ENCODE results near the gene CFAP298. TPM values are rescaled to one million over a fixed set of nuclear protein-coding genes. Genes with fewer than 3 reads are reported as not detected.
"Not testable (repeated sequence)": the region's sequence is repeated elsewhere in the genome, so short reads cannot be mapped to it uniquely, and the experiment has no call there.

Gene CFAP298
- total RNA-seq, 1 experiment from 2014 or later, result 108 TPM

DNA sequence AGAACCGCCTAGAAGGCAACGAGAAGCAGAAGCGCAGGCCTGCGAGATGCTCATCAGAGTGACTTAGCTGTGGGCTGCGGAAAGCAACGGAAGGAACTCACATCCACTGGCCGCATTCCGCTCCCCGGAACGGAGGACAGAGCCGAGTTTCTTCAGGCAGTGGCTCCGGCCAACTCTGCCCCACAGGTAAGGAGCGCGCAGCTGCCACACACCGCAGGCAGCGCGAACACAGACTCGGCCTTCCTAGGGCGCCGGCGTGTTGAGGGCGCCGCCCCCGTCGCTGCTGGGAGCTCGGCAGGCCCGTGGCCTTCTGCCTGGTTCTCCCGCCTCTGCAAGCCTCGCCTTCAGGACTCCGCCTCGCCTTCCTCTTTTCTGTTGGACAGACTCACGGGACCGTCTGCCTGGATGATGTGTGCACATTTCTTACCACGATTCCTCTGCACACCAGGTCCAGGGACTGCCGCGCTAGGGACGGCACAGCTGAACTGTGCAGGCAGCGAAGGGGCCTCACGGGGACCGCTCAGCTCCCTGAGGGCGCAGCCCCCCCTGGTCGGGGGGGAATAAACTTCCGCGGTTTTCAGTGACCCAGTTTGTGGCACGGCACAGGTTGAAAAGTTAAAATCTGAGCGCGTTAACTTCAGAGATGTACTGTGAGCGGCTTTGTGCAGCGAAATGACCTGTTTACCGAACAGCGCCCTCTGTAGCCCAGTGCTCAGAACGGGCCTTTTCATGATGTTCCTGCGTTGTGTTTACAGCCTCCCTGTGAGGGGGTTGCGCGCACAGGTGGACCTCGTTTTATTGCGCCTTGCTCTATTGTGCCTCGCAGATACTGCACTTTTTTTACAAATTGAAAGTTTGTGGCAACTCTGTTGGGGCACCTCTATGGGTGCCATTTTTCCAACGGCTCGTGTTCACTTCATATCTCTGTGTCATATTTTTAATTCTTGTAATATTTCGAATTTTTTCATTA, 42.6 kb downstream of the CFAP298 start:
- peak; percentile 72 for DNase-seq (ENCODE audit: low read depth)

DNA sequence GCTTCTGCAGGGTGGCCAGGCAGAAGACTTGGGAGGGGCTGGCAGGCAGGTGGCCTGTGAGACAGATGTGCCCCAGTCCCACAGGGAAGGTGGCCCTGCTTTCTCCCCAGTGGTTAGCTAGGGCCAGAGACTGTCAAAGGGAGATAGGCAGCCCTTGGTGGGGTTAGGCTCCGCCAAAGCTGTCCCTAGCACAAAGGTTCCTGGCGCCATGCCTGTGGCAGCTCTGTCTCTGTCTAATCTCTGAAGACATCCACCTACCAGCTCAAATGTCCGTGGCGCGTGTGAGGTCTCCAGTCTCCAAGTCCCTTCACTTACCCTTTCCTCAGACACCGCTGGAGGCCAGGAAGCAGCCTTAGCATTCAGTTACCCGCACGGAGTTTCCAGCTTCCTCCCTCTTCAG, 44.6 kb downstream of the CFAP298 start:
- no peak for DNase-seq (ENCODE audit: low read depth)

GRCh38 chr21:32566741-32567389, 45.3 kb downstream of the CFAP298 start:
- DNase-seq (ENCODE audit: low read depth), result no peak

DNA sequence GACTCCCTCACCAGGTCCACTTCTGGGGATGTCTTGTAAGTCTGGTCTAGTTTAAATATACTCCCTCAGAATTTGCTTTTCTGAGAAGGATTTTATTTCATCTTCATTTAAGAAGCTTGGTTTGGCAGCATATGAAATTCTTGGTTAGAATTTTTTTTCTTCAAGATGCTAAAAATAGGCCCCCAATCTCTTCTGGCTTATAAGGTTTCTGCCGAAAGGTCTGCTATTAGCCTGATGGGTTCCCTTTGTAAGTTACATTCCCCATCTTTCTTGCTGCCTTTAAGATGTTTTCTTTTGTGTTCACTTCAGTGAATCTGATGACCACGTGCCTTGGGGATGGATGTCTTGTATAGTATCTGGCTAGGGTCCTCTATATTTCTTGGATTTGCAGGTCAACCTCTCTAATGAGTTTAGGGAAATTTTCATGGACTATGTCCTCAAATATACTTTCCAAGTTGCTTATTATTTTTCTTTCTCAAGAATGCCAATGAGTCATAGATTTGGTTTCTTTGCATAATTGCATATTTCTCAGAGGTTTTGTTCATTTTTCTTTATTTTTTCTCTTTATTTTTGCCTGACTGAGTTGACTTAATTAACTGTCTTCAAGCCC, 46.2 kb downstream of the CFAP298 start:
- DNase-seq (ENCODE audit: low read depth), result no peak

DNA sequence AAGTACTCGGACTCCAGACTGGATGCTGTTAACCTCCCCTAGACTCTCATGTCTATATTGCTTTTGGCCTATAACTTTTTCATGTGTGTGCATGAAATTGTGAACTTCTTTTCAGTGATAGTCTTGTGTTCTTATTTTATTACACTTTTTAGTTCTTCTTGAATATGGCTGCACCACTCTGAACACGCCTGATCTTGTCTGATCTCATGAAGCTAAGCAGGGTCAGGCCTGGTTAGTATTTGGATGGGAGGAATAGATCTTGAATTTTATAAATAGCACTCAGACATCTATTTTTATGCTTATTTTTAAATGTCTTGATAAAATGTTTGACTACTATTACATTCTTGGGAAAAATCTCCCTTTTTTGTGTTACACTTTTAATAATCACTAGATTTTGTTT, 49.3 kb downstream of the CFAP298 start:
- no peak for DNase-seq (ENCODE audit: low read depth)

DNA sequence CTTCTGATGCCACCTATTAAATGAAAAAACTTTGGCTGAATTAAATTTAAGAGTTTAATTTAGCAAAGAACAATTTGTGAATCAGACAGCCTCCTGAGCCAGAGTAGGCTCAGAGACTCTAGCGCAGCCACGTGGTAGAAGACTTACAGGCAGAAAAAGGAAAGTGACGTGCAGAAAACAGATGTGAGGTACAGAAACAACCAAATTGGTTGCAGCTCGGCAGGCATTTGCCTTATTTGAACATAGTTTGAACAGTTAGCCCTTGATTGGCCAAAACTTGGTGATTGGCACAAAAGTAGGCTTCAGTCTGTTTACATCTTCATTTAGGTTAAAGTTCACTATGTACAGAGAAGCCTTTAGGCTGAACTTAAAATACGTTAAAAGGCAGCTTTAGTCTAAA, 49.8 kb downstream of the CFAP298 start:
- peak; percentile 54 for DNase-seq (ENCODE audit: low read depth)

DNA sequence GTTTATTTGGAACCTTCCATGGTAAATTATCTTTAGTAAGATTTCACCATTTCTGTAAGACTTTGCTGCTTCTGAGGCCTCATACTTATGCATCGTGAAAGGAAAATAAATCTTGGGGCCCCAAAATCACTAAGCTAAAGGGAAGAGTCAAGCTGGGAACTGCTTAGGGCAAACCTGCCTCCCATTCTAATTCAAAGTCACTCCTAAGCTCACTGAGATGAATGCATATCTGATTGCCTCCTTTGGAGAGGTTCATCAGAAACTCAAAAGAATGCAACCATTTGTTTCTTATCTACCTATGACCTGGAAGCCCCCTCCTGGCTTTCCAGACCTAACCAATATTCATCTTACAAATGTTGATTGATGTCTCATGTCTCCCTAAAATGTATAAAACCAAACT, 50.7 kb downstream of the CFAP298 start:
- DNase-seq (ENCODE audit: low read depth), result not testable (repeated sequence)

- no peak for DNase-seq (ENCODE audit: low read depth)
These were observed 51.3 kb downstream of the CFAP298 start for GRCh38 chr21:32560896-32561295.

DNA sequence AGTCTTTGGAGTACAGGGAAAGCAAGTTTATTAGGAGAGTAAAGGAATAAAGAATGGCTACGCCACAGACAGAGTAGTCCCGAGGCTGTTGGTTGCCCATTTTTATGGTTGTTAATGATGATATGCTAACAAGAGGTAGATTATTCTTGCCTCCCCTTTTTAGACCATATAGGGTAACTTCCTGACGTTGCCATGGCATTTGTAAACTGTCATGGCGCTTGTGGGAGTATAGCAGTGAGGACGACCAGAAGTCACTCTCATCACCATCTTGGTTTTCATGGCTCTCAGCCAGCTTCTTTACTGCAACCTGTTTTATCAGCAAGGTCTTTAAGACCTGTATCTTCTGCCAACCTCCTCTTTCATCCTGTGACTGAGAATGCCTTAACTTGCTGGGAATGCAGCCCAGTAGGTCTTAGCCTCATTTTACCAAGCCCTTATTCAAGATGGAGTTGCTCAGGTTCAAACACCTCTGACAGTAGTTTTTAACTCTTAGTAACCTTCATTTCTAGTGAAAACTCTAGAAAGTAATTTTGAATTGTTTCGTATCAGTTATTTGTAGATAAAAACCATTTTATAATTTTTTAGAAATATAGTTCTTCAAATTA, 53.1 kb downstream of the CFAP298 start:
- DNase-seq (ENCODE audit: low read depth), result no peak

GRCh38 chr21:32558106-32558505, 54.1 kb downstream of the CFAP298 start:
- DNase-seq (ENCODE audit: low read depth), result no peak

DNA sequence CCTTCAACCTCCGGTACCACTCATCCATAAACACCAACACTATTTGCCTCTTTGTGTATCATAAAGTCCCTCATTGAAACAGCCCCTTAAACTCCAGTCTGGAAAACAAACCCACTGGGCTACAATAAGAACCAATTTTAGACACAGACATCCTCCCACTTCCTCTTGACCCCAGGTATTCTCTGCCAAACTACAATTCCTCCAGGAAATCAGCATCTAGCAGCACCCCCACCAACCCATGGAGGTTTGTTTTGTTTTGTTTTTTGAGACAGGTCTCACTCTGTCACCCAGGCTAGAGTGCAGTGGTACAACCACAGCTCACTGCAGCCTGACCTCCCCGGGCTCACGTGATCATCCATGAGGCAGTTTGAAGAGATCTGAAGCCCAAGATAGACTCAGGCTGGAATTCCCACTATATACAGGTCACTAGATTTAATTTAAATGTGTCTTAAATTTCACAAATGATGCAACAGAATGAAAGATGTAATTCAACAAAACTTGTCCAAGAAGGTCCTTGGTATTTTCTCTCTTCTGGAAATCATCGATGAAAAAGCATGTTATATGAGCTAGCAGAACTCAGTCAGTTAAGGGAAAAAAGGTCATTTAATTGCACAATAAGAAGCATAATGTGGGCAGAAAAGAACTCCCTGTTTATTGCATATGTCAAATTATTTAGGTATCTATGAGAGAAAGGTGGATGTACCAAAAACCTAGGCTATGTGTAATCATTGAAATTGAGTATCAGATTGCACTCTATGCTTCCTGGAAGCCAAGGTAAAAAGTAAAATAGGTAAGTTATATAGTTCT, 57.1 kb downstream of the CFAP298 start:
- DNase-seq (ENCODE audit: low read depth), result no peak

- DNase-seq (ENCODE audit: low read depth), result no peak
These were observed 62.3 kb downstream of the CFAP298 start for GRCh38 chr21:32549886-32550285.

DNA sequence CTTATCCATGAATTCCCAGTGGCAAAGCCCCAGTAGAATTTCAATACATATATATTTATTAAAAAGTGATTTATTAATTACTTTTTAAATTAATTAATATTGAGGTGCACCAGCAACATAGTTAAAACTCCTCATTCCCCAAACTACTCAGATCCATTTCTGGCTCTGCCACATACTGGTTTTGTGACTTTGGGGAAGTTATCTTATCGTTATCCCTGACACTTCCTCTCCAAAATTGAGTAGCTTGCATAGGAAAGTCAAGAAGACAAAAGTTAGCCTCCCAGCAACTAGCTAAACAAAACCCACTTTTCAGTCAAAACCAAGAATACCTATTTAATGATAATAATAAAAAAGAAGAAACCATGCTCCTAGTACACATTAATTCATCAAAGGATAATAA, 62.7 kb downstream of the CFAP298 start:
- no peak for DNase-seq (ENCODE audit: low read depth)

Small RNA genes within 50 kb of the gene (small RNA-seq; reads per million reads assigned to genes)
- gene RNA5SP490, result 0.68 reads per million, percentile 64 among the genes with 10 or more reads in this experiment

Other genes with a start within 250 kb of the CFAP298 start
- 38.1 and 38.8 TPM in 2 replicates for gene URB1, start 219.4 kb downstream of the CFAP298 start, total RNA-seq (2014; rRNA removed; shearing (Covaris generic))
- gene EVA1C, start 199.7 kb downstream of the CFAP298 start, total RNA-seq (2014; rRNA removed; shearing (Covaris generic)), result not detected in 2 replicates
- gene TCP10L, start 26.9 kb downstream of the CFAP298 start, total RNA-seq (2014; rRNA removed; shearing (Covaris generic)), result 0.16 and 0.40 TPM in 2 replicates
- gene SYNJ1, start 115.6 kb upstream of the CFAP298 start, total RNA-seq (2014; rRNA removed; shearing (Covaris generic)), result 3.1 and 7.8 TPM in 2 replicates
- gene PAXBP1, start 159.4 kb upstream of the CFAP298 start, total RNA-seq (2014; rRNA removed; shearing (Covaris generic)), result 20.3 and 21.1 TPM in 2 replicates

All from HT1080 (cell line).